ENCODE results near the gene EBF3. TPM values are rescaled to one million over a fixed set of nuclear protein-coding genes. Genes with fewer than 3 reads are reported as not detected.

Gene EBF3
- total and polyA plus RNA-seq, 2 experiments from 2014 or later: 0.27 to 0.49 TPM

GRCh38 chr10:129836253-129836652, 127.8 kb downstream of the EBF3 start:
- H3K27ac Mint-ChIP-seq: no peak overlapping the region
- Histone ChIP-seq H2AFZ (no peak overlapping the region), H3K27me3 (ENCODE audit: insufficient read depth) (no peaks in the 10 kb centered on the region), H4K20me1 (replicated peaks; ENCODE audit: insufficient read depth) (no peaks in the 10 kb centered on the region), H3K4me1 (ENCODE audit: insufficient read depth) (no peaks in the 10 kb centered on the region), H3F3A (replicated peaks; ENCODE audit: low read depth) (no peaks in the 10 kb centered on the region), H3K27ac (ENCODE audit: low read depth) (no peak overlapping the region), H3K79me2 (replicated peaks; ENCODE audit: insufficient read depth) (no peaks in the 10 kb centered on the region), H3K4me3 (no peak overlapping the region), H3K4me2 (no peak overlapping the region), H3K9me2 (ENCODE audit: insufficient read depth) (no peaks in the 10 kb centered on the region), H3K36me3 (ENCODE audit: insufficient read depth) (no peaks in the 10 kb centered on the region)
- no peak for ATAC-seq
- H3K4me3 Mint-ChIP-seq: no peak overlapping the region
- TF ChIP-seq ZNF331 (CRISPR knock-in tag; IDR thresholded peaks at IDR 0.05; ENCODE audit: low read depth) (no peak), CTCF (conservative IDR thresholded peaks at IDR 0.05; ENCODE audit: low read depth in 2 of 2) (no peak), ETS1 (IDR thresholded peaks at IDR 0.05) (no peak), CREB1 (CRISPR knock-in tag; IDR thresholded peaks at IDR 0.05; ENCODE audit: low read depth) (no peak), EZH2phosphoT487 (IDR thresholded peaks at IDR 0.05; ENCODE audit: unreplicated experiment) (no peak), ZNF114 (CRISPR knock-in tag; IDR thresholded peaks at IDR 0.05) (no peak), EZH2 (IDR thresholded peaks at IDR 0.05; ENCODE audit: low read depth, unreplicated experiment) (no peak), POLR2AphosphoS5 (IDR thresholded peaks at IDR 0.05; ENCODE audit: low read depth) (no peak), REST (IDR thresholded peaks at IDR 0.05; ENCODE audit: unreplicated experiment) (no peak), STAT1 (IDR thresholded peaks at IDR 0.05; ENCODE audit: unreplicated experiment) (no peak)
- no peak for DNase-seq (ENCODE audit: low spot score)
- no peaks in the 10 kb centered on the region for H3K36me3 Mint-ChIP-seq (ENCODE audit: low read depth)
- peaks cover 8% of the 10 kb centered on the region for H3K27me3 Mint-ChIP-seq (ENCODE audit: insufficient read depth, low read depth, poor library complexity)
- no peaks in the 10 kb centered on the region for H3K9me3 Mint-ChIP-seq
- no peaks in the 10 kb centered on the region for H3K4me1 Mint-ChIP-seq
